Thyroid gland (tissue), 4 donors: ENCODE data around the gene KLHL9.

Experiments used
- POLR2A ChIP-seq, 2 donors: fragments of 450-650 bp; IDR thresholded peaks; one replicate each; pipeline ENCODE4 v1.6.1; 2017; ENCODE audit warnings: antibody characterized with exemption in 2 of 2, mild to moderate bottlenecking in 2 of 2, moderate library complexity in 1 of 2
- TF ChIP-seq, protein P1 (sequence below), 6 experiments: fragments of 200-600 bp in 3 of 6; fragments of 450-650 bp in 3 of 6; sonication (generic) in 3 of 6; IDR thresholded peaks; one replicate each; pipeline ENCODE4 v1.5.1; 2016 to 2019; ENCODE audit warnings: antibody characterized with exemption in 6 of 6, mild to moderate bottlenecking in 2 of 6, inconsistent platforms in 1 of 6, moderate library complexity in 1 of 6

- no peak for TF ChIP-seq POLR2A (IDR thresholded peaks at IDR 0.05)
- TF ChIP-seq, protein P1, sequence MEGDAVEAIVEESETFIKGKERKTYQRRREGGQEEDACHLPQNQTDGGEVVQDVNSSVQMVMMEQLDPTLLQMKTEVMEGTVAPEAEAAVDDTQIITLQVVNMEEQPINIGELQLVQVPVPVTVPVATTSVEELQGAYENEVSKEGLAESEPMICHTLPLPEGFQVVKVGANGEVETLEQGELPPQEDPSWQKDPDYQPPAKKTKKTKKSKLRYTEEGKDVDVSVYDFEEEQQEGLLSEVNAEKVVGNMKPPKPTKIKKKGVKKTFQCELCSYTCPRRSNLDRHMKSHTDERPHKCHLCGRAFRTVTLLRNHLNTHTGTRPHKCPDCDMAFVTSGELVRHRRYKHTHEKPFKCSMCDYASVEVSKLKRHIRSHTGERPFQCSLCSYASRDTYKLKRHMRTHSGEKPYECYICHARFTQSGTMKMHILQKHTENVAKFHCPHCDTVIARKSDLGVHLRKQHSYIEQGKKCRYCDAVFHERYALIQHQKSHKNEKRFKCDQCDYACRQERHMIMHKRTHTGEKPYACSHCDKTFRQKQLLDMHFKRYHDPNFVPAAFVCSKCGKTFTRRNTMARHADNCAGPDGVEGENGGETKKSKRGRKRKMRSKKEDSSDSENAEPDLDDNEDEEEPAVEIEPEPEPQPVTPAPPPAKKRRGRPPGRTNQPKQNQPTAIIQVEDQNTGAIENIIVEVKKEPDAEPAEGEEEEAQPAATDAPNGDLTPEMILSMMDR (IDR thresholded peaks at IDR 0.05), result no peak
Observed at GRCh38 chr9:21311889-21312288, 23.3 kb downstream of the KLHL9 start.
